Cardiac ventricle fibroblast (primary cell): ENCODE measurements around the gene OCLN. TPM values are rescaled to one million over a fixed set of nuclear protein-coding genes. Genes with fewer than 3 reads are reported as not detected.

Experiments
- total RNA-seq: library from RNA; depleted of rRNA; stranded (reverse); fragments of >200 nt; gene quantifications from 2 replicates; pipeline ENCODE4 v1.2.3, GENCODE V29; 2015

The OCLN gene
- 0.56 and 0.64 TPM in 2 replicates for total RNA-seq

GRCh38 chr5:69492391-69492922, at the start of gene OCLN:
OCLN (plus strand) TSS chr5:69492790; CDS start chr5:69504245, 11,455 bp downstream.

GRCh38 chr5:69559908-69560330, 67.3 kb downstream of the OCLN start, which contains the start of gene GTF2H2C:
GTF2H2C (plus strand) TSS chr5:69560191; CDS start chr5:69565133, 4,942 bp downstream.

Other genes starting within 250 kb of the OCLN start
- gene CCDC125, start 160.0 kb upstream of the OCLN start, total RNA-seq = 1.2 and 2.5 TPM in 2 replicates
- gene AK6, start 123.3 kb upstream of the OCLN start, total RNA-seq = 13.0 and 23.8 TPM in 2 replicates
- 37.3 and 39.1 TPM in 2 replicates for gene TAF9, start 123.3 kb upstream of the OCLN start, total RNA-seq
- gene RAD17, start 123.0 kb upstream of the OCLN start, total RNA-seq = 12.5 and 17.5 TPM in 2 replicates
- 0.24 TPM in 1 of 2 replicates, not detected in the other for gene MARVELD2, start 77.7 kb upstream of the OCLN start, total RNA-seq
- 24.7 and 26.1 TPM in 2 replicates for gene GTF2H2C, start 67.4 kb downstream of the OCLN start, total RNA-seq